Embryonic facial prominence (tissue), 1 donor: Measurements from ENCODE around the gene DOCK4.

Experiments used
- DNase-seq: peaks from one replicate; pipeline ENCODE4 v3.0.0-alpha.2; 2016; ENCODE audit errors: extremely low spot score

Gene DOCK4

GRCh38 chr7:111820621-111821020 lies 385.6 kb downstream of the DOCK4 start:
- DNase-seq: no peak

- no peak for DNase-seq
Observed at GRCh38 chr7:111820121-111820520, 386.1 kb downstream of the DOCK4 start.

- DNase-seq: no peak
Observed at GRCh38 chr7:111815354-111815753, 390.8 kb downstream of the DOCK4 start.

- no peak for DNase-seq
Observed at GRCh38 chr7:111813306-111813705, 392.9 kb downstream of the DOCK4 start.

GRCh38 chr7:111806232-111806631 lies 400.0 kb downstream of the DOCK4 start:
- no peak for DNase-seq

GRCh38 chr7:111803015-111803758 lies 403.0 kb downstream of the DOCK4 start:
- no peak for DNase-seq

- DNase-seq: no peak
Observed at GRCh38 chr7:111802194-111802772, 403.9 kb downstream of the DOCK4 start.

GRCh38 chr7:111801277-111801676 lies 404.9 kb downstream of the DOCK4 start:
- DNase-seq: no peak

GRCh38 chr7:111796671-111797070 lies 409.5 kb downstream of the DOCK4 start:
- DNase-seq: no peak

GRCh38 chr7:111789870-111790269 lies 416.3 kb downstream of the DOCK4 start:
- no peak for DNase-seq

GRCh38 chr7:111789048-111789320 lies 417.2 kb downstream of the DOCK4 start:
- DNase-seq: no peak

- no peak for DNase-seq
Observed at GRCh38 chr7:111788286-111789047, 417.7 kb downstream of the DOCK4 start.

- no peak for DNase-seq
Observed at GRCh38 chr7:111787741-111788140, 418.5 kb downstream of the DOCK4 start.

- DNase-seq: no peak
Observed at GRCh38 chr7:111787099-111787498, 419.1 kb downstream of the DOCK4 start.

GRCh38 chr7:111785076-111785475 lies 421.1 kb downstream of the DOCK4 start:
- no peak for DNase-seq

GRCh38 chr7:111784296-111784695 lies 421.9 kb downstream of the DOCK4 start:
- DNase-seq: no peak

GRCh38 chr7:111783854-111784253 lies 422.3 kb downstream of the DOCK4 start:
- DNase-seq: no peak

- DNase-seq: no peak
Observed at GRCh38 chr7:111780527-111780926, 425.7 kb downstream of the DOCK4 start.

- DNase-seq: no peak
Observed at GRCh38 chr7:111775206-111775605, 431.0 kb downstream of the DOCK4 start.

GRCh38 chr7:111772716-111773115 lies 433.5 kb downstream of the DOCK4 start:
- DNase-seq: no peak

GRCh38 chr7:111771638-111772037 lies 434.6 kb downstream of the DOCK4 start:
- DNase-seq: no peak

- DNase-seq: no peak
Observed at GRCh38 chr7:111770116-111770515, 436.1 kb downstream of the DOCK4 start.
